ENCODE results near the gene PTPRCAP. TPM values are rescaled to one million over a fixed set of nuclear protein-coding genes. Genes with fewer than 3 reads are reported as not detected.
"Not testable (repeated sequence)": the region's sequence is repeated elsewhere in the genome, so short reads cannot be mapped to it uniquely, and the experiment has no call there.

The PTPRCAP gene
- total and polyA plus RNA-seq, 7 donors, result 0.71 to 129 (median 2.8) TPM

- no peak for DNase-seq
- intact Hi-C loops (cut with DNase I), result loop anchor here (2.0 kb wide), 2 partner anchors 38 to 68 kb away; partner anchors contain the start of gene PPP1CA
- TF ChIP-seq CTCF (IDR thresholded peaks at IDR 0.05) (no peak), POLR2AphosphoS5 (IDR thresholded peaks at IDR 0.05) (no peak), EP300 (IDR thresholded peaks at IDR 0.05) (no peak), POLR2A (IDR thresholded peaks at IDR 0.05) (no peak)
- H3K4me1 ChIP-seq, result peaks cover 0 to 50% (median 39%) of the 10 kb centered on the region in 4 donors
- no peaks in the 10 kb centered on the region for H3K27me3 ChIP-seq
- H3K36me3 ChIP-seq, result no peaks in the 10 kb centered on the region
- 1 to 3% methylated on average over 6 of the region's 6 CpGs for WGBS, 2 donors
- no peaks in the 10 kb centered on the region for H3K9me3 ChIP-seq
- peak overlapping the region; percentile 90 to 96 (median 93) for H3K4me3 ChIP-seq
- H3K27ac ChIP-seq, result peak overlapping the region; percentile 91 to 95 (median 92)
Measured at GRCh38 chr11:67468456-67468758, 30.9 kb upstream of the PTPRCAP start.

- no peak for TF ChIP-seq CTCF (IDR thresholded peaks at IDR 0.05)
- no peak for TF ChIP-seq EP300 (IDR thresholded peaks at IDR 0.05)
- no peak for TF ChIP-seq POLR2A (IDR thresholded peaks at IDR 0.05)
- TF ChIP-seq POLR2AphosphoS5 (IDR thresholded peaks at IDR 0.05), result no peak
- intact Hi-C loops (cut with DNase I), result loop anchor here (2.0 kb wide), 2 partner anchors 39 to 67 kb away; partner anchors contain the start of gene PPP1CA
- WGBS, 2 donors, result 8 to 38% methylated on average over 5 of the region's 5 CpGs
- H3K36me3 ChIP-seq, result no peaks in the 10 kb centered on the region
- peak overlapping the region; percentile 90 to 96 (median 93) for H3K4me3 ChIP-seq
- no peak for DNase-seq
- no peaks in the 10 kb centered on the region for H3K9me3 ChIP-seq
- peak overlapping the region; percentile 91 to 95 (median 92) for H3K27ac ChIP-seq
- peaks cover 0 to 50% (median 40%) of the 10 kb centered on the region in 4 donors for H3K4me1 ChIP-seq
- H3K27me3 ChIP-seq, result no peaks in the 10 kb centered on the region
Measured at GRCh38 chr11:67468056-67468455, 30.6 kb upstream of the PTPRCAP start.

- DNase-seq, result no peak
- no peak for TF ChIP-seq POLR2AphosphoS5 (IDR thresholded peaks at IDR 0.05)
- no peak for TF ChIP-seq EP300 (IDR thresholded peaks at IDR 0.05)
- TF ChIP-seq POLR2A (IDR thresholded peaks at IDR 0.05), result no peak
- no peak for TF ChIP-seq CTCF (IDR thresholded peaks at IDR 0.05)
- Histone ChIP-seq H3K36me3 (no peaks in the 10 kb centered on the region), H3K9me3 (no peaks in the 10 kb centered on the region), H3K27ac (peak overlapping the region; percentile 91 to 95 (median 92)), H3K27me3 (no peaks in the 10 kb centered on the region), H3K4me3 (no peak overlapping the region), H3K4me1 (peaks cover 0 to 50% (median 40%) of the 10 kb centered on the region in 4 donors)
- 67 to 83% methylated on average over 11 of the region's 11 CpGs for WGBS, 2 donors
- intact Hi-C loops (cut with DNase I), result no loop called here
Measured at GRCh38 chr11:67466962-67467771, 29.7 kb upstream of the PTPRCAP start.

GRCh38 chr11:67466367-67466766, 28.9 kb upstream of the PTPRCAP start:
- Histone ChIP-seq H3K36me3 (no peaks in the 10 kb centered on the region), H3K4me3 (no peak overlapping the region), H3K27ac (peak overlapping the region; percentile 4 to 91 (median 58)), H3K4me1 (peaks cover 0 to 50% (median 40%) of the 10 kb centered on the region in 4 donors), H3K9me3 (no peaks in the 10 kb centered on the region), H3K27me3 (no peaks in the 10 kb centered on the region)
- intact Hi-C loops (cut with DNase I), result no loop called here
- WGBS, 2 donors, result 87 to 91% methylated on average over 5 of the region's 5 CpGs
- TF ChIP-seq POLR2AphosphoS5 (IDR thresholded peaks at IDR 0.05), result no peak
- TF ChIP-seq EP300 (IDR thresholded peaks at IDR 0.05), result no peak
- no peak for TF ChIP-seq POLR2A (IDR thresholded peaks at IDR 0.05)
- no peak for TF ChIP-seq CTCF (IDR thresholded peaks at IDR 0.05)
- no peak for DNase-seq

DNA sequence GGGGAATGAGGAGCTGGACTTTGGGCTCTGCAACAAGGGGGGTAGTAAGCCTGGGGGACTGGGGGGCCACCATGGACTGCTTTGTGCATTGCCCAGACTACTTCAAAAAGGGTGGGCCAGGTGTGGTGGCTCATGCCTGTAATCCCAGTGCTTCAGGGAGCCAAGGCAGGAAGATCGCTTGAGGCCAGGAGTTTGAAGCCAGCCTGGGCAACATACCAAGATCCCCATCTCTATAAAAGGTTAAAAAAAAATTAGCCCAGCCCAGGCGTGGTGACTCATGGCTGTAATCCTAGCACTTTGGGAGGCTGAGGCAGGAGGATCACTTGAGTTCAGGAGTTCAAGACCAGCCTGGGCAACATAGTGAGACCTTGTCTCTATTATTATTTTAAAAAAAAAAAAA, 28.0 kb upstream of the PTPRCAP start:
- peak overlapping the region; percentile 88 to 95 (median 92) for H3K27ac ChIP-seq
- H3K9me3 ChIP-seq; H3K4me3 ChIP-seq; H3K36me3 ChIP-seq; H3K27me3 ChIP-seq; intact Hi-C loops (cut with DNase I); DNase-seq: not testable (repeated sequence)
- WGBS, 2 donors, result 49 to 74% methylated on average over 2 of the region's 2 CpGs
- H3K4me1 ChIP-seq, result peaks cover 0 to 50% (median 40%) of the 10 kb centered on the region in 4 donors
